Lung (tissue), 12 donors: ENCODE measurements around the gene LGR6. TPM values are rescaled to one million over a fixed set of nuclear protein-coding genes. Genes with fewer than 3 reads are reported as not detected.

Source experiments
- ATAC-seq: fragments of 200-7000 bp; cut with Tn5 transposase; one replicate; pipeline ENCODE4 v1.9.1; 2020; ENCODE audit warnings: moderate number of reproducible peaks; ENCODE audit not compliant: insufficient read depth, low FRiP score
- DNase-seq, 3 donors: peaks; one replicate each; pipeline ENCODE4 v3.0.0-alpha.2; 2013 to 2017
- H3K27ac ChIP-seq, 2 donors: one replicate each; pipeline ENCODE4 v1.5.1; 2013; ENCODE audit warnings: mild to moderate bottlenecking in 2 of 2, moderate library complexity in 2 of 2, control low read depth in 1 of 2, inconsistent platforms in 1 of 2, low read depth in 1 of 2, low read length in 1 of 2
- H3K27me3 ChIP-seq, 3 donors: one replicate each; pipeline ENCODE4 v1.5.1; 2013; ENCODE audit warnings: low read length in 2 of 3; ENCODE audit not compliant: control insufficient read depth in 3 of 3, insufficient read depth in 3 of 3
- H3K36me3 ChIP-seq, 4 donors: one replicate each; pipeline ENCODE4 v1.5.1; 2013; ENCODE audit warnings: low read length in 4 of 4, mild to moderate bottlenecking in 1 of 4, moderate library complexity in 1 of 4; ENCODE audit not compliant: control insufficient read depth in 4 of 4, insufficient read depth in 4 of 4
- H3K4me1 ChIP-seq, 5 donors: one replicate each; pipeline ENCODE4 v1.5.1; 2013; ENCODE audit warnings: low read length in 5 of 5, mild to moderate bottlenecking in 2 of 5, moderate library complexity in 1 of 5; ENCODE audit not compliant: control insufficient read depth in 5 of 5, insufficient read depth in 5 of 5
- H3K4me3 ChIP-seq: one replicate; pipeline ENCODE4 v1.5.1; 2013; ENCODE audit warnings: mild to moderate bottlenecking, control low read depth, moderate library complexity
- H3K9ac ChIP-seq, 2 donors: one replicate each; pipeline ENCODE4 v1.5.1; 2013; ENCODE audit warnings: low read length in 2 of 2, control low read depth in 1 of 2; ENCODE audit not compliant: insufficient read depth in 1 of 2
- H3K9me3 ChIP-seq, 4 donors: one replicate each; pipeline ENCODE4 v1.5.1; 2013; ENCODE audit warnings: low read length in 3 of 4, mild to moderate bottlenecking in 1 of 4, moderate library complexity in 1 of 4; ENCODE audit not compliant: control insufficient read depth in 4 of 4, insufficient read depth in 3 of 4
- CTCF ChIP-seq: IDR thresholded peaks from 2 replicates; pipeline ENCODE4 v1.5.1; 2012; ENCODE audit warnings: mild to moderate bottlenecking; ENCODE audit errors: control extremely low read depth, extremely low read depth
- WGBS, 2 donors: extraction: QIAGEN DNeasy Blood & Tissue Kit; methylation state at CpG; one replicate each; pipeline ENCODE4 v1.1.7; 2013; 5-methylcytosine and 5-hydroxymethylcytosine counted together
- polyA plus RNA-seq, 2 donors: library from polyadenylated mRNA; stranded (reverse); fragments of 200-250 nt; gene quantifications; one replicate each; pipeline ENCODE4 v1.2.1, GENCODE V29; 2013
- total RNA-seq, 2 donors: library from RNA; depleted of rRNA in 1 of 2; stranded (reverse); fragments of >200 nt in 1 of 2; gene quantifications; one replicate each; pipeline ENCODE4 v1.2.1, GENCODE V29; 2014 to 2021
- donor health status: control.
- donor health status: control.
- donor health status: Bipolar disorder and iron deficiency.
- donor health status: healthy.
- donor health status: DM: yes; HTN: yes; CAD: no.

LGR6 gene
- total and polyA plus RNA-seq, 4 donors: 0.57 to 4.1 (median 1.3) TPM

- WGBS, 2 donors: 97 to 100% methylated on average over 1 of the region's 1 CpG
- Histone ChIP-seq H3K36me3 (no peaks in the 10 kb centered on the region), H3K9me3 (peaks cover 0 to 3% (median 0%) of the 10 kb centered on the region in 4 donors), H3K4me3 (no peak overlapping the region), H3K9ac (no peak overlapping the region), H3K27me3 (peaks cover 0 to 3% (median 0%) of the 10 kb centered on the region in 3 donors), H3K4me1 (no peaks in the 10 kb centered on the region), H3K27ac (no peak overlapping the region)
- DNase-seq (no peak), ATAC-seq (no peak)
- TF ChIP-seq CTCF: no peak
These were observed 58.7 kb downstream of the LGR6 start for GRCh38 chr1:202252271-202252670.

GRCh38 chr1:202254454-202255252 is 61.1 kb downstream of the LGR6 start:
- ATAC-seq (no peak), DNase-seq (no peak)
- Histone ChIP-seq H3K9ac (no peak overlapping the region), H3K36me3 (no peaks in the 10 kb centered on the region), H3K9me3 (peaks cover 0 to 3% (median 0%) of the 10 kb centered on the region in 4 donors), H3K27ac (no peak overlapping the region), H3K4me3 (no peak overlapping the region), H3K4me1 (no peaks in the 10 kb centered on the region), H3K27me3 (peaks cover 0 to 12% (median 3%) of the 10 kb centered on the region in 3 donors)
- WGBS, 2 donors: 67 to 77% methylated on average over 8 of the region's 8 CpGs
- no peak for TF ChIP-seq CTCF

- H3K4me3 ChIP-seq: no peak overlapping the region
- no peaks in the 10 kb centered on the region for H3K4me1 ChIP-seq
- 76 to 82% methylated on average over 7 of the region's 7 CpGs for WGBS, 2 donors
- no peak for ATAC-seq
- H3K9me3 ChIP-seq: peaks cover 0 to 3% (median 0%) of the 10 kb centered on the region in 4 donors
- H3K36me3 ChIP-seq: no peaks in the 10 kb centered on the region
- TF ChIP-seq CTCF: no peak
- no peak overlapping the region for H3K27ac ChIP-seq
- peaks cover 0 to 12% (median 4%) of the 10 kb centered on the region in 3 donors for H3K27me3 ChIP-seq
- DNase-seq: peak in 2 of 3 donors; percentile 11 to 14
- H3K9ac ChIP-seq: no peak overlapping the region
These were observed 61.7 kb downstream of the LGR6 start for GRCh38 chr1:202255343-202255742.
